ENCODE measurements around the gene C19orf85.

DNA sequence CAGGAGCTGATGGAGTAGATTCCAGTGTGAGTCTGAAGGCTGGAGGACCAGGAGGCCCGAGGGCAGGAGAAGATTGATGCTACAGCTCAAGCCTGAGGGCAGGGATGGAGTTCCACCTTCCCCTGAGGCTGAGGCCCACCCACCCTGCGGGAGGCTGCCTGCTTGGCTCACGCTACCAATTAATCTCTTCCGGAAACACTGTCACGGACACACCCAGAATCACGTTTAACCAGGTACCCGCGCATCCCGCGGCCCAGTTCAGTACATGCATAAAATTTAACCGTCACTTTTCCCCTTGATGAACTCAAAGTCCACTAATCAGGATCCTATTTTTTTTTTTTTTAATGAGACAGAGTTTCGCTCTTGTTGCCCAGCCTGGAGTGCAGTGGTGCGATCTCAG is 6.7 kb upstream of the C19orf85 start:
- TF ChIP-seq GATA3 (IDR thresholded peaks at IDR 0.05; ENCODE audit: low read depth, low read length) (no peak), GATA2 (IDR thresholded peaks at IDR 0.05; ENCODE audit: low read depth, low read length) (no peak)
